ENCODE data around the gene PARP16. TPM values are rescaled to one million over a fixed set of nuclear protein-coding genes. Genes with fewer than 3 reads are reported as not detected.

The PARP16 gene
- 9.7 to 11.7 TPM (median 10.3 TPM) in 5 replicates for total RNA-seq (2022; extraction: Qiagen RNA extraction)

GRCh38 chr15:65286704-65287519 lies at the start of gene PARP16:
PARP16 (minus strand) TSS chr15:65286883; CDS start chr15:65286426, 457 bp downstream.

GRCh38 chr15:65304381-65305149 lies 17.9 kb upstream of the PARP16 start, which contains the start of gene RNU5B-1:
RNU5B-1 (plus strand) TSS chr15:65304677.

DNA sequence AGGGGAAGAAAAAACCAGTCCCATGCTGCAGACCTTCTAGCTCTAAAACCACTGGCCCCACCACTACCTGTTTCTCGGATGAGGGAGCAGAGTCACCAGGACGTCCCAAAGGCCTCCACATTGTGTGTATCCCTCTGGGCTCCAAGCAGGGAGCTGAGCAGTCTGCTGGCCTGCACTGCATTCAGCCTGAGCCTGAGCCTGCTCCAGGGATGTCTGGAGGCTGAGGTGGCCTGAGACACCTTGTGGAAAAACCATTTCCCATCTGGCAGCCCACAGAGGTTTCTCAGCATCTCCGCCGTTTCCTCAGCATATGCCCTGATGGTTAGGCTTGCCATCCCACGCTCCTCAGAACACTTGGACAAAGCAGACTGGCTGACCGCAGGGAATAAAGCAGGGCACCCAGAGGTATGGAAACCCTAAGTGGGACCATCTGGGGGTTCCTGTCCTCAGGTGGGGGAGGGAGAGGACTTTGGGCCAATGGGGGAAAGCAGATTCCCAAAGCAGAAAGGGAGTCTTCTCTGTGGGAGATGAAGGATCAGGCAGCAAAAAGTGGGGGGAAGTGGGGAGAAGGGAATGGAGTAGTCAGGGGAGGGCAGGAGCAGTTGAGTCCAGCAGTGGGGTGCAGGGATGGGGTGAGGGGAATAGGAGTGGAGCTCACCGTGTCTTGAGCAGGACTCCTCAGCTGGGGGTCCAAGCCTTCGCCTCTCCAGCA lies 75.8 kb downstream of the PARP16 start, which contains the start of gene CILP:
CILP (minus strand) TSS at position 704 of the 712 bp plus-strand sequence. CDS start 1,718 bp downstream, outside the sequence.

Other genes with a start within 250 kb of the PARP16 start
- gene SLC51B, start 241.5 kb downstream of the PARP16 start, total RNA-seq (2022; extraction: Qiagen RNA extraction), result 11.4 to 16.4 TPM (median 12.7 TPM) in 5 replicates
- 0.06 to 0.16 TPM (median 0.12 TPM) in 5 replicates for gene RASL12, start 218.9 kb downstream of the PARP16 start, total RNA-seq (2022; extraction: Qiagen RNA extraction)
- not detected in 5 replicates for gene KBTBD13, start 210.1 kb downstream of the PARP16 start, total RNA-seq (2022; extraction: Qiagen RNA extraction)
- gene UBAP1L, start 171.7 kb downstream of the PARP16 start, total RNA-seq (2022; extraction: Qiagen RNA extraction), result 0.53 to 1.1 TPM (median 0.91 TPM) in 5 replicates
- 25.5 to 27.7 TPM (median 26.8 TPM) in 5 replicates for gene PDCD7, start 153.1 kb downstream of the PARP16 start, total RNA-seq (2022; extraction: Qiagen RNA extraction)
- gene CLPX, start 101.5 kb downstream of the PARP16 start, total RNA-seq (2022; extraction: Qiagen RNA extraction), result 35.0 to 61.0 TPM (median 47.0 TPM) in 5 replicates
- 0.06 to 0.09 TPM (median 0.07 TPM) in 5 replicates for gene CILP, start 75.4 kb downstream of the PARP16 start, total RNA-seq (2022; extraction: Qiagen RNA extraction)
- not detected in 5 replicates for gene RNU5A-1, start 9.2 kb upstream of the PARP16 start, total RNA-seq (2022; extraction: Qiagen RNA extraction)
- gene RNU5B-1, start 17.8 kb upstream of the PARP16 start, total RNA-seq (2022; extraction: Qiagen RNA extraction), result not detected in 5 replicates
- gene IGDCC3, start 91.1 kb upstream of the PARP16 start, total RNA-seq (2022; extraction: Qiagen RNA extraction), result 0.05 to 0.16 TPM (median 0.10 TPM) in 4 of 5 replicates, not detected in the other
- gene IGDCC4, start 136.1 kb upstream of the PARP16 start, total RNA-seq (2022; extraction: Qiagen RNA extraction), result 2.3 to 3.0 TPM (median 2.6 TPM) in 5 replicates
- 19.9 to 27.0 TPM (median 25.2 TPM) in 5 replicates for gene DPP8, start 230.8 kb upstream of the PARP16 start, total RNA-seq (2022; extraction: Qiagen RNA extraction)
- 132 to 149 TPM (median 144 TPM) in 5 replicates for gene HACD3, start 243.6 kb upstream of the PARP16 start, total RNA-seq (2022; extraction: Qiagen RNA extraction)

All from A549 treated with CORT108297 at 1 μM for 4 hours (cell line).